NCI-H146 treated with DMSO at 0.1 percent for 48 hours (cell line): ENCODE measurements around the gene SLC6A2.

Source experiments
- DNase-seq: peaks from one replicate; lab custom pipeline; 2025; ENCODE audit not compliant: unreplicated experiment; lab: John Stamatoyannopoulos, UW

SLC6A2 gene

GRCh38 chr16:55647343-55647742 is 8.4 kb upstream of the SLC6A2 start:
- no peak for DNase-seq

DNA sequence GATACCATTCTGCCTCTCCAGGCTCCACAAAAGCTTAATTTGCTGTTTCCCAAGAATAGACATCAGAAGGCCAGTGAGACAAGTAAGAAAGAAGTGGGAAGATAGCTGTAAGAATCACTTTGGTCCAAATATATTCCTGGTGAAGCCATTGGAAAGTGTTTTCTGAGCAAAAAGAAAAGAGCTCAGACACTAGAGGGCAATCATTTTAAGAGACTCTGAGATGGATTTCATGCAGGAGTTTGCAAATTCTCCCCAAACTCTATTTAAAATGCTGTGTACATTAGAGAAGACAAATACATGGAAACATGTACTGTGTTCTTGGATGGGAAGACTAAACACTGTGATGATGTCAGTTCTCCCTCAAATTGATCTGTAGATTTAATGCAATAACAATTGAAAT is 8.0 kb upstream of the SLC6A2 start:
- no peak for DNase-seq

GRCh38 chr16:55651841-55652824 is 3.7 kb upstream of the SLC6A2 start:
- no peak for DNase-seq

DNA sequence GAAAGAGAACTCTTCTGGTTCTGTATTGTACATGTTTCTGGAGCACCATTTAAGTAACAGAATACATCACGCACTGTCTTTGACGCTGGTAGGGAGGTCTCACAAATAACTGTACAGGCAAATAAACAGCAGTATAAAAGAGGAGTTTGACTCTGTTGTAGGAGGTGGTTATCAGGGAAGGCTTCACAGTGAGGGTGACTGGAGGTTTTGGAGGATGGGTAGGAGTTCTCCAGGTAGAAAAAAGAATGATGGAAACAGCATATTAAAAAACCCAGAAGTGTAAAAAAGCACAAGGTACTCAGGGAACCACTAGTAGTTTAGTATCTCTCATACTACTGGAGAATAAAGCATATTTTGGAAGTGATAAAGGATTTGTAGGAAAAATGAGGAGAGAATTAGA is 2.7 kb upstream of the SLC6A2 start:
- DNase-seq: no peak

DNA sequence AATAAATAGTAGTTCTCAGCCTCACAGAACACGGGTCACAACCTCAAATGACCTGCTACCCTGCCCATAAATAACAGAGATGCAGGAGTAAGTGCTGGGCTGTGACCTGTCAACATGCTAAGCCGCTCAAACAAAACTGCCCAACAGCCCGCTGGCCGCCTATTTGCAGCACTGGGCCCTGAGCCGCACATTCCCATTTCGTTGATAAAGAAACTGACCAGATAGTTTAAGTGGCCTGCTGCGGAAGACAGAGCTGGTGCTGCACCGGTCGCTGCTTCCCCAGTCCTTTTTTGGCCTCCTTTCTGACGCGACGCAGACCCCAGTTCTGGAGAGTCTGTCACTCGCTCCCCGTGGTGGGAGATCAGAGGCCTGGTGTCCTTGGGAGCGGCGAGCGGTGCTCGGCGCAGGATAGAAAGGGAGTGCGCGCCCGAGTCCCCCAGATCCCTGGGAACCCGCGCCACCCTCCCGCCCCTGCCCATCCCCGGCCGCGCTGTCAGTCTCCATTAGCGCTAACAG is 349 bp upstream of the SLC6A2 start:
- no peak for DNase-seq

DNA sequence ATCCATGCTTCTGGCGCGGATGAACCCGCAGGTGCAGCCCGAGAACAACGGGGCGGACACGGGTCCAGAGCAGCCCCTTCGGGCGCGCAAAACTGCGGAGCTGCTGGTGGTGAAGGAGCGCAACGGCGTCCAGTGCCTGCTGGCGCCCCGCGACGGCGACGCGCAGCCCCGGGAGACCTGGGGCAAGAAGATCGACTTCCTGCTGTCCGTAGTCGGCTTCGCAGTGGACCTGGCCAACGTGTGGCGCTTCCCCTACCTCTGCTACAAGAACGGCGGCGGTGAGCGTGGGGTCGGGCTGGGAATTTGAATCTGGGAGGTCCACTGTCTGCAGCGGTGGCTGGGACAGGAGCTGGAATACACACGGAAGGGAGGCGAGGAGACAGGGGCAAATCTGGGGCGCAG is 904 bp downstream of the SLC6A2 start:
- DNase-seq: no peak

DNA sequence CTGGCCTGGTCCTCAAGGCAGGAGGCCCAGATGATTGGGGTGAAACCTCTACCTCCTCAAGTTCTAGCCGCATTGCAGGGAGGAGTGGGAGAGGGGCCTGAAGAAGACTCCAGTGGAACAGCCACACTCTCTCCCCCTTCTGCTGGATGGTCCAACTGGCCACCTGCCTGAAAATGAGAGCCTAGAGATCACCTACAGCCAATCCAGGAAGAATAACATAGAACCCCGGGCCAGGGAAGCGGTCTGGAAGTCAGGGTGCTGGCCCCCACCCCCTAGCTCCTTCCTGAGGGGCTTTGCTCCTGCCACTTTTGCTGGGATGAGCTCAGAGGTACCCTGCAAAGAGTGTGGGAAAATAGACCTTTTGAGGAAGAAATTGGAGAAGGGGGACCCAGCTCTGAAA is 1.8 kb downstream of the SLC6A2 start:
- no peak for DNase-seq

GRCh38 chr16:55658898-55659420 is 3.2 kb downstream of the SLC6A2 start:
- no peak for DNase-seq

GRCh38 chr16:55660026-55660425 is 4.2 kb downstream of the SLC6A2 start:
- DNase-seq: no peak

- DNase-seq: no peak
Observed at GRCh38 chr16:55660828-55661227, 5.0 kb downstream of the SLC6A2 start.

DNA sequence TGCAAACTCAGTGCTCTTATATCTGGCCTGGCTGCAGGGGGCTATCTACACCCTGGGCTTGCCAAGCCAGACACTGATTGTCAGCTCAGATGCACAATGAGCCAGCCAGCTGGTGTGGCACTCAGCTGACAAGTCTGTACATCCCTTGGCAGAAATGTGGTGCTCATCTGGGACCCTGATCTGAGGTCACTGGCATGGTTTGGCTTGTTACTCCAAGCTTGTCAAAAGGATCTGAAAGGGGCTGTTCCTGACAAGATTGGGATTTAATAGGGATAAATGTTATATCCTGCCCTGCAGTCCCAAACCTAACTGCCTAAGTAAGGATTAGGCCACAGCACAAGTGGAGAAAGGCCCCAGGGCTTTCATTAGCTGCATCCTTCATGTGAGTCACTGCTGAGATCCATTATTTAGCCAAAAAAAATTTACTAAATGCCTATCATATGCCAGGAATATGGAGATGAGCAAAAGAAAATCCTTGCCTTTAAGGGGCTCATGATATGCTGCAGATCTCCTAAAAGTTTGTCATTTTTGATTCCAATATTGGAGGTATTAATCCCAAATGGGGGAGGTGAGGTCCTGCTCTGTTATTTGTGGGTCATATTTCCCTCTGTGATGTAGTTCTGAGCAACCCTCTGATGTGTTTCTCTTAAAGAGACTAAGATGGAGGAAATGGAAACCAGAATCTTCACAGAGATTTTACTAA is 6.3 kb downstream of the SLC6A2 start:
- no peak for DNase-seq

GRCh38 chr16:55662644-55663031 is 6.8 kb downstream of the SLC6A2 start:
- no peak for DNase-seq

DNA sequence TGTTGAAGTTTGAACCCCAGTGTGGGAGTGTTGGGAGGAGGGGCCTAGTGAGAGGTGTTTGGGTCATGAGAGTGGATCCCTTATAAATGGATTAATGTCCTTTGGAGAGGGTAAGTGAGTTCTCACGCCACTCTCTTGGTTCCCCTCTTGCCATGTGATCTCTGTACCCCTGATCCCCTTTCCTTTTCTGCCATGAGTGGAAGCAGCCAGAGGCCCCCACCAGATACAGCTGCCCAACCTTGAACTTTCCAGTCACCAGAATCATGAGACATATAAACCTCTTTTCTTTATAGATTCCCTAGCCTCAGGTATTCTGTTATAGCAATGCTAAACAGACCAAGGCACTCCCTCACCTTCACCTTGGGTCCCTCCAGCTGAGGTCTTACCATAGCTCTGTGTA is 7.4 kb downstream of the SLC6A2 start:
- DNase-seq: no peak

DNA sequence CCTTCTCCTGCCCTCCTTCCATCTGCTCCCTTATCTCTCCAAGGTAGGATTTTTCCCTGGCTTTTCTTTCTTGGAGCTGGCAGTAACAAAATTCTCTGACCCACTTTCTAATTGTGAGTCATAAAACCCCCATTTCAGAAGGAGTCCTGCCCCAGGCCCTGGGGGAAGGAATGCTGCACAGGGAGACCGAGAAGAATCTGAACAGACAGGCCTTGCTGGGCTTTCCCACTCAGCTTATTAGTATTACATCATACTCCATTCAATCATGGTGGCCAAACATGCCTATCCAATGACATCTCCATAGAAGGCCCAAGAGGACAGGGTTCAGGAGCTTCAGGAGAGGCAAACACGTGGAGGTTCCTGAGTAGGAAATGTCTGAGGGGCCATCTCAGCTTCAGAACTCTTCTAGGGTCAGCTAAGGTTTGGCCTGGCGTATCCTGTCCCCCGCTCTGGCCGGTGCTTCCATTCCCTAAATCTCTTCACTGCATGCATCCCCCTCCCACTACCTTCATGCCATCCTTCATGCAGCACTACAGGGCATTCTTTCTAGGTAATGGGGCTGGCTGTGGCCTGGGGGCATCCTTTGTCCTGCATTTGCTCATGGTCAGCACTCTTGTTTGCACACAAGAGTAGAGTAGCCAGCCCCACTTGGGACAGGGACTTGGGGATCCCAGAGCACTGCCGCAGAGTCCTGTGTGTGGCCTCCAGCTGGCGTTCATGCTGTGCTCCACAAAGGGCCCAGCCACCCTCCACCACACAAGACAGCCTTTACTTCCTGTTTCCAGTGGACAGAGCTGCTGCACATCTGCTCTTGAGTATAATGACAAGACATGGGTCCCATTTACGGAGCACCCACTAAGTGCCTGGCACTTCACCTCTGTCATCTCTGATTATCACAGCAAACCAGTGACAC is 8.2 kb downstream of the SLC6A2 start:
- no peak for DNase-seq

- DNase-seq: no peak
Observed at GRCh38 chr16:55664786-55665407, 9.1 kb downstream of the SLC6A2 start.

DNA sequence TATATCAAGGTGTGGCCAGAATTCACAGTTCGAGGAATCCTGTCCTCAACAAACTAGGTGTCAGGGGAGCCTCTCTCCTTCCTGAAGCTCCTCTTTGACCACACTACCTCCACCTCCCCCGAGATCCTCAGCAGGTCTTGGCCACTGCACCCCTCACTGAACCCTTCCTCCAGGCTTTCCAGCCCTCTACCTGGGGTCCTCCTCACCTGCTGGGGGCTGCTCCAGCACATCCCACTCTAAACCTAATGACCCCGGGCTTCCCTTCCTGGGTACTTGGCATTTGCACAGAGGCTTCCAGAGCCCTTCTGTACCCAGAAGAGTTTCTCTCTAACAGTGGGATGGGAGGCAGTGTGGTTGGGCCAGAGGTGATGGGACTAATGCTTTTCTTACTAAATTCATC is 9.7 kb downstream of the SLC6A2 start:
- no peak for DNase-seq

- no peak for DNase-seq
Observed at GRCh38 chr16:55666012-55666411, 10.2 kb downstream of the SLC6A2 start.

DNA sequence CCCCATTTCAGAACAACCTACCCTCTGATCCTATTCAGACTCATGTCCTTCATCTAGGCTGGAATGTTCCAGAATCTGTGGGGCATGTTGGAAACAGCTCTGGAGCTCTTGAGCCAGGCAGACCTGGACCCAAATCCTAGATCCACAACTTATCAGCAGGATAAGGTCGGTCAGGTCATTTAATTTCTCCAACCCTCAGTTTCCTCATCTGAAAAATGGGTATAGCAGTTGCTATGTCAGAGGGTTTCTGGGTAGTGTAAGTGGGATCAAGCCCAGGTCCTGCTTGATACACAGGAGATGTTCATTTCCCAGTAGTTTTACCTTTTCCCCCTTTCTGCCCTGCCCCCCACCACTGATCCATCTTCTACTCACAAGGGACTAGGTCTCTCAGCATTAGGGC is 12.0 kb downstream of the SLC6A2 start:
- DNase-seq: no peak

DNA sequence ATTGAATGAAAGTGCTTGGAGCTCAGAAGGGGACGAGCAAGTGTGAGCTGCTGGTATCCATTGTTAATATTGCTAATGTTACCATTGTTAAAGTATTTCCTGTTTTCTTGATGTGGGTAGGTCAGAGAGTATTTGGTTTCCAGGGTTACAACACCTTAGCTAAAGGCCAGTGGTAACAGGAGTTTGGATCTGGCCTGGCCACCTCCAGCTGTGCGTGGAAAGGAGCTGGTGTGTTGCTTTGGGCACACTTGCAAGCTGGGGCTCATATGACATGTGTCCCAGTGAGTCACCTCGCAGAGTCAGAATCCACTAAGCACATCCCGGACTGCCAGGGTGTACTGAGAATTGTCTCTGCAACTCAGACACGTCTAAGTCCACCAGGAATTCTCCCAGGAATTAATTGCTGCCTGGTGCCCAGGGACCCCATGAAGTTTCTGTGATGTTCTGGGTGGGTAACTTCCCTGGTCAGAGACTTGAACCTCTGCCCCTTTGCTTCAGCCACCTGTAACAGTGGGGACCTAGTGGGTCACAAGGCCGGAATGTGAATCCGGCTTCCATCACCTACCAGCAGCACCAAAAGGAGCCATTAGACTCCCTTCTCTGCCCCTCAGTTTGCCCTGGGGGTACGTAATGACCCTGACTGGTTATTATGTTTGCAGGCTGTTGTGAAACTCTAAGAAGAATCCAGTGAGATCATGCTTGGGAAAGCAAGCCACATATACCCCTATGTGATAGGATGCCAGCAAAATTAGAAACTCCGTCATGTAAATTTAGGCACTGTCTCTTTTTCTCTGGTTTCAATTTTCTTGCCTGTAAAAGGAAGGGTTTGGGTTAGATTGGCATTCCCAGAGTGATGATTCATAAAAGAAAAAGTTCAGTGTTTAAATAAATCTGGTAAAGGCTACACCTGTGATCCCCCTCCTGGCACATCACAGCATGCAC is 12.8 kb downstream of the SLC6A2 start:
- DNase-seq: no peak
